ENCODE measurements around the gene UROS.

The UROS gene
- total RNA-seq = 15.3 to 70.4 (median 35.1) reads per million in 17 experiments

GRCh38 chr10:125822878-125823662 lies at the start of gene UROS, which contains the start of gene BCCIP:
TSS of gene UROS (minus strand) at chr10:125823258. CDS start at chr10:125816499, 6,759 bp downstream.
TSS of gene BCCIP (plus strand) at chr10:125823546. CDS start at chr10:125823558, 12 bp downstream.
- DNase-seq = peak; percentile 95 to 98 (median 96)

- no peak for DNase-seq
These were observed 48.3 kb upstream of the UROS start for GRCh38 chr10:125871338-125871737.

GRCh38 chr10:125868372-125868975 lies 45.4 kb upstream of the UROS start:
- peak; percentile 10 to 49 (median 42) for DNase-seq

- DNase-seq = no peak
These were observed 43.5 kb upstream of the UROS start for GRCh38 chr10:125866421-125867029.

- no peak for DNase-seq
These were observed 42.1 kb upstream of the UROS start for GRCh38 chr10:125865120-125865519.

- peak in 3 of 4 experiments; percentile 6 to 20 (median 11) for DNase-seq
These were observed 36.2 kb upstream of the UROS start for GRCh38 chr10:125859128-125859817.

GRCh38 chr10:125857185-125857760 lies 34.2 kb upstream of the UROS start:
- no peak for DNase-seq

GRCh38 chr10:125852487-125852886 lies 29.4 kb upstream of the UROS start:
- no peak for DNase-seq

GRCh38 chr10:125850766-125851731 lies 28.0 kb upstream of the UROS start:
- no peak for DNase-seq

GRCh38 chr10:125849448-125849847 lies 26.4 kb upstream of the UROS start:
- DNase-seq = no peak

GRCh38 chr10:125848857-125849256 lies 25.8 kb upstream of the UROS start:
- no peak for DNase-seq

GRCh38 chr10:125848371-125848770 lies 25.3 kb upstream of the UROS start:
- no peak for DNase-seq

- no peak for DNase-seq
These were observed 23.8 kb upstream of the UROS start for GRCh38 chr10:125846894-125847293.

GRCh38 chr10:125845617-125846016 lies 22.6 kb upstream of the UROS start:
- no peak for DNase-seq

- no peak for DNase-seq
These were observed 21.7 kb upstream of the UROS start for GRCh38 chr10:125844751-125845221.

GRCh38 chr10:125843603-125844329 lies 20.7 kb upstream of the UROS start:
- DNase-seq = no peak

- no peak for DNase-seq
These were observed 17.9 kb upstream of the UROS start for GRCh38 chr10:125840955-125841354.

GRCh38 chr10:125840406-125840805 lies 17.3 kb upstream of the UROS start:
- DNase-seq = no peak

GRCh38 chr10:125838802-125839575 lies 15.9 kb upstream of the UROS start:
- no peak for DNase-seq

- no peak for DNase-seq
These were observed 13.7 kb upstream of the UROS start for GRCh38 chr10:125836746-125837145.
